Muscle layer of colon (tissue), 2 donors: ENCODE data around the gene SLIT3.

Source experiments
- H3K27ac ChIP-seq: one replicate; pipeline ENCODE4 v1.7.0; 2013; ENCODE audit warnings: low read depth, mild to moderate bottlenecking, low read length, moderate library complexity
- H3K27me3 ChIP-seq, 2 donors: one replicate each; pipeline ENCODE4 v1.7.0; 2013; ENCODE audit warnings: low read length in 2 of 2, mild to moderate bottlenecking in 2 of 2; ENCODE audit not compliant: insufficient read depth in 2 of 2, control insufficient read depth in 1 of 2
- H3K36me3 ChIP-seq: one replicate; pipeline ENCODE4 v1.7.0; 2013; ENCODE audit warnings: mild to moderate bottlenecking, low read length; ENCODE audit not compliant: insufficient read depth
- H3K4me1 ChIP-seq: one replicate; pipeline ENCODE4 v1.7.0; 2013; ENCODE audit warnings: mild to moderate bottlenecking, low read length; ENCODE audit not compliant: insufficient read depth
- H3K4me3 ChIP-seq, 2 donors: one replicate each; pipeline ENCODE4 v1.7.0; 2013; ENCODE audit warnings: low read length in 2 of 2, low read depth in 1 of 2, mild to moderate bottlenecking in 1 of 2, moderate library complexity in 1 of 2
- H3K9ac ChIP-seq: one replicate; pipeline ENCODE4 v1.7.0; 2013; ENCODE audit warnings: low read length
- H3K9me3 ChIP-seq: one replicate; pipeline ENCODE4 v1.7.0; 2013; ENCODE audit warnings: mild to moderate bottlenecking, low read length
- donor health status: abdominal sarcoma.
- donor health status: Adenocarcinoma of cecum.

The SLIT3 gene

DNA sequence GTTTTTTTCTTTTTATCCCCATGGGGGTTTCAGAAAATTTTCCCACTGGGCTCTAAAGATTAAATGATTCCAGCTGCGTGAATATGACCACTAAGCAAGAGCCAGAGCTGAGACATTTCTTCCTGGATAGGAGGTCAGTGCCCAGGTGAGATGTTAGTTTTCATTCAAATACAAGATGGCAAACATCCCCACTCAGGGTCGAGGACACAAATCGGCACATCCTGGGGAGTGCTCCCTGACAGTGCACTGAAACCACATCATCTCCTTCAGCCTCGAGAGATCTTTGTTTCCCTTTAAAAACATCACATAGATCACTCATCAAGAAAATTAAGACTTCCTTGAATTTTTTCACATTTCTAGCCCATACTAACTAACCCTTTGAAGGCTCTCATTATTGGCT lies 448.6 kb downstream of the SLIT3 start:
- H3K27me3 ChIP-seq, result no peaks in the 10 kb centered on the region
- no peaks in the 10 kb centered on the region for H3K4me1 ChIP-seq
- no peaks in the 10 kb centered on the region for H3K9me3 ChIP-seq
- no peaks in the 10 kb centered on the region for H3K36me3 ChIP-seq
- H3K9ac ChIP-seq, result no peak overlapping the region
- H3K4me3 ChIP-seq, result no peak overlapping the region
- H3K27ac ChIP-seq, result no peak overlapping the region

GRCh38 chr5:168851902-168852321 lies 449.0 kb downstream of the SLIT3 start:
- Histone ChIP-seq H3K27ac (no peak overlapping the region), H3K36me3 (no peaks in the 10 kb centered on the region), H3K4me1 (no peaks in the 10 kb centered on the region), H3K27me3 (no peaks in the 10 kb centered on the region), H3K9ac (no peak overlapping the region), H3K9me3 (no peaks in the 10 kb centered on the region), H3K4me3 (no peak overlapping the region)

GRCh38 chr5:168850683-168851082 lies 450.3 kb downstream of the SLIT3 start:
- Histone ChIP-seq H3K9me3 (no peaks in the 10 kb centered on the region), H3K27ac (no peak overlapping the region), H3K36me3 (no peaks in the 10 kb centered on the region), H3K27me3 (no peaks in the 10 kb centered on the region), H3K4me1 (no peaks in the 10 kb centered on the region), H3K4me3 (no peak overlapping the region), H3K9ac (no peak overlapping the region)

DNA sequence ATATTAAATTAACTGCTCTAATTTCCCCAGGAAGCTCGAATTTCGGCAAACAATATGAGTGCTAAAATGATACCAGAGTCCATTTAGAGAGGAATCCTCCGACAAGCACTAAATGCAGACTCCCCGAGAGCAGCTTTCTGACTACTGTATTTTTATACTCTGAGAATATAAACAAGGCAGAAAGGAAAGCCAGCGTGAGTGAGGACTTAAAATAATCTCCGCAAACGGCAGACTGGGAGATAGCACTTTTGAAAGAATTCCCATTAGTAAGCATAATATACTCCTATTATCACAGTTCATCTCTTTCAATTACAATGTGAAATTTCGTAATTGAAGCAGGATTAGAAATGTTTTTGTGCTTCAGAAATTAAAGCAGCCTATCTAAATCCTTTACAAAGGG lies 452.4 kb downstream of the SLIT3 start:
- Histone ChIP-seq H3K27ac (no peak overlapping the region), H3K9ac (no peak overlapping the region), H3K36me3 (no peaks in the 10 kb centered on the region), H3K4me3 (no peak overlapping the region), H3K27me3 (no peaks in the 10 kb centered on the region), H3K9me3 (no peaks in the 10 kb centered on the region), H3K4me1 (no peaks in the 10 kb centered on the region)

DNA sequence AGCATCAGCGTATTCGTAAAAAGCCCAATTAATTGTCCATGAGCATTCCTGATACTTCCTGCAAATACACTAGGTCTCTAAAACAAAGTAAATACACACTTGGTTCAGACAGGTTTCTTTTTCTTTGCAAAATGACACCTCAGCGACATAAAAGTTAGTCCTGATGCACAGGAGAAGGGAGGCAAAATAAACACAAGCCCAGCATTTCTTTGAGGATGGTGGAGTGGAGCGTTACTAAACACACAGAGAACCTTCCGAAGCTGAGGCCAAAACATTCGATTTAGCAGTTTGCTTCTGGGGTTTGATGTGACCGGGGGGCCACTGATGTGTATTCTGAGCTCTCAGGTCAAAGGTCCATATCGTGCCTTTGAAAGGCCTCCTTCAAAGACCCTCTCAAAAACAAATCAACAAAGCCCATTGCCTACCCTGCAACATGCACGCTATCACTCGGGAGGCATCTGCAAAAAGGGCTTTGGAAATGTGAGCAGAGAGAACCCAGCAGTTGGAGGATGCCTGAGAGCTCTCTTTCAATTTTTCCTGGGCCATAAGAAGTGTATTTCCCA lies 453.3 kb downstream of the SLIT3 start:
- no peaks in the 10 kb centered on the region for H3K36me3 ChIP-seq
- H3K27me3 ChIP-seq, result no peaks in the 10 kb centered on the region
- H3K4me1 ChIP-seq, result no peaks in the 10 kb centered on the region
- no peak overlapping the region for H3K4me3 ChIP-seq
- H3K9ac ChIP-seq, result no peak overlapping the region
- no peaks in the 10 kb centered on the region for H3K9me3 ChIP-seq
- no peak overlapping the region for H3K27ac ChIP-seq

DNA sequence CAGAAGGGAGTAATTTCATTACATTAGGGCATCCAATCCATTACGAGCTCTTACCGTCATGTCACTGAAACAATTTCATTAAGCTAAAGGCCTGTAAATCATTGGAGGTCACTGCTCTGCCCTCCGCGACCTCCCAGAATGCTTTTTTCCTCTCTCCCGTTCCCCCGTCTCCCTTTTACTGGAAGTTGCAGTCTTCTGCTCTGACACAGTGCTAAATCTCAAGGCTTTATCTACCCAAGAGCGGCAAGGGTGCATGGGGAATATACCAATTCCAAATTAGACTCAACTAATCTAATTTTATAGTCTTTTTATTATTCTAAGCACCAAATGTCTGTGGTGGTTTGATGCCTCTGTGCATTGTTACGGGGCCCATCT lies 456.0 kb downstream of the SLIT3 start:
- Histone ChIP-seq H3K27ac (no peak overlapping the region), H3K9ac (no peak overlapping the region), H3K9me3 (no peaks in the 10 kb centered on the region), H3K27me3 (no peaks in the 10 kb centered on the region), H3K4me3 (no peak overlapping the region), H3K4me1 (no peaks in the 10 kb centered on the region), H3K36me3 (no peaks in the 10 kb centered on the region)

- Histone ChIP-seq H3K9me3 (no peaks in the 10 kb centered on the region), H3K36me3 (no peaks in the 10 kb centered on the region), H3K4me3 (no peak overlapping the region), H3K27me3 (no peaks in the 10 kb centered on the region), H3K4me1 (no peaks in the 10 kb centered on the region), H3K9ac (no peak overlapping the region), H3K27ac (no peak overlapping the region)
Measured at GRCh38 chr5:168844016-168844921, 456.7 kb downstream of the SLIT3 start.

- no peak overlapping the region for H3K4me3 ChIP-seq
- H3K4me1 ChIP-seq, result no peaks in the 10 kb centered on the region
- no peaks in the 10 kb centered on the region for H3K27me3 ChIP-seq
- no peak overlapping the region for H3K9ac ChIP-seq
- H3K36me3 ChIP-seq, result no peaks in the 10 kb centered on the region
- H3K27ac ChIP-seq, result no peak overlapping the region
- no peaks in the 10 kb centered on the region for H3K9me3 ChIP-seq
Measured at GRCh38 chr5:168843277-168844015, 457.5 kb downstream of the SLIT3 start.

DNA sequence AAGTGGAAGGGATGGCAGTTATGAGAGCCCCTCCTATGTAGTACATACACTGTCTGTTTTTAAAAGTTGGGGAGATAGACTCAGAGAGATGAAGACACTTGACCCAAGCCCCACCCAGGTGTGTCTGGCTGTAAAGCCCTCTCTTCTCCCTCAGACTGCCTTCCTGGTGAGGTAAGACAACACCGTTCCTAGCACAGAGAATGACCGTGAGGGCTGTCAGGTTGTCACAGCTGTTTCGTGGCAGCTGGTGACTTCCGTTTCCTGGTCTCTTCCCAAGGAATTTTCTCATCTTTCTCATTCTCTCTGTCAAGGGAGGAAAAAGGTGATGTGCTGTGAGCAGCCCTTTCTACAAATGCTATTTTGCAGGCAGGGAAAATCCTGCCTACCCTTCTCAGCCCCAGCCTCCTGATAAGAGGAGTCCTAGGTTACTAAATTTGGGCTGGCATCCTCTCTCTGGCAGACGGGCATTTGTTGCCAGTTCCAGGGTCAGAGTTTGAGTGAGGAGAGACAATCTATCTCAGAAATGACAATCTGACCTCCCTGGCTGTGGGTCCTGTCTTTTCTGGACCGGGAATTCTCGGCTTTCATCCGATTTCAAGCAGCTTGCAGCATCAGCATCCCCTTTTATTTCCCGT lies 458.3 kb downstream of the SLIT3 start:
- Histone ChIP-seq H3K9me3 (no peaks in the 10 kb centered on the region), H3K4me3 (no peak overlapping the region), H3K27ac (no peak overlapping the region)

GRCh38 chr5:168837852-168838251 lies 463.1 kb downstream of the SLIT3 start:
- Histone ChIP-seq H3K27me3 (no peaks in the 10 kb centered on the region), H3K27ac (no peak overlapping the region), H3K9ac (no peak overlapping the region), H3K36me3 (no peaks in the 10 kb centered on the region), H3K9me3 (no peaks in the 10 kb centered on the region), H3K4me3 (no peak overlapping the region), H3K4me1 (peaks cover 10% of the 10 kb centered on the region)

More for the DNA sequence above, 458.3 kb downstream of the SLIT3 start:
- no peaks in the 10 kb centered on the region for H3K36me3 ChIP-seq
- H3K4me1 ChIP-seq, result no peaks in the 10 kb centered on the region
- H3K27me3 ChIP-seq, result no peaks in the 10 kb centered on the region
- no peak overlapping the region for H3K9ac ChIP-seq

DNA sequence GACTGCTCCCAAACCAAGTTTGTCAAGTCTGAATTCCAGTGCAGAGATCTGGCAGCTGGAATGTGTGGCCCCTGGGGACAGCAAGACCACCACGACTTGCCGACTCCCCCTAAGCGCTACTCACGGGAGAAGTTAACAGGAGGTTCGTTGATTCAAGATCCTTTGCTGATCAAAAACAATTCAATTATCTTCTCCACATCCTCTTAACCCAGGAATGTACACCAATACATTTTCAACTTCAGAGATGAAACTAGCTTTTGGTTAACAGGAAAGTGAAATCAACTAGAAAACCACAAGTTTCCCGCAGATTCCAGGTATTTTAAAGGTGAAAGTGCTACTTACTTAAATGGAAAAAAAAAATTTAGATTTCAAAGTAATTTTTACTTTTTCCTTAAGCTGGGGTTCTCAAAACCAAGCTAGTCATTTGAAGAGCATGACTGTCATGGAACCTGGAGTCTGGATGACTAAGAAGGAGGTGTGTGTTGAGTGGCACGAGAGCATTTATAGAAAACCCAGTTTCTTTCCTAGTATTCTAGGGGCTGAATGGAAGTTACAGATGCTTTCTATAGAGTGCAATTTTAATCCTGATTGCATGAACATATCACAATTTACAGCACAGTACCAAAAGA lies 464.2 kb downstream of the SLIT3 start:
- Histone ChIP-seq H3K9ac (no peak overlapping the region), H3K4me1 (peaks cover 14% of the 10 kb centered on the region), H3K4me3 (no peak overlapping the region), H3K36me3 (no peaks in the 10 kb centered on the region), H3K27me3 (no peaks in the 10 kb centered on the region), H3K27ac (no peak overlapping the region), H3K9me3 (no peaks in the 10 kb centered on the region)
